HT-29 (cell line): ENCODE measurements around the gene NHERF1. TPM values are rescaled to one million over a fixed set of nuclear protein-coding genes. Genes with fewer than 3 reads are reported as not detected.

Experiments used
- DNase-seq: peaks from one replicate; pipeline ENCODE4 v3.0.0-alpha.2; 2015; ENCODE audit warnings: low spot score
- total RNA-seq: library from RNA; depleted of rRNA; stranded (reverse); fragments of >200 nt; shearing (Covaris generic); gene quantifications from 2 replicates; pipeline ENCODE4 v1.2.3, GENCODE V29; 2014; rRNA removed

NHERF1 gene
- total RNA-seq, 1 experiment from 2014 or later: 304 TPM

DNA sequence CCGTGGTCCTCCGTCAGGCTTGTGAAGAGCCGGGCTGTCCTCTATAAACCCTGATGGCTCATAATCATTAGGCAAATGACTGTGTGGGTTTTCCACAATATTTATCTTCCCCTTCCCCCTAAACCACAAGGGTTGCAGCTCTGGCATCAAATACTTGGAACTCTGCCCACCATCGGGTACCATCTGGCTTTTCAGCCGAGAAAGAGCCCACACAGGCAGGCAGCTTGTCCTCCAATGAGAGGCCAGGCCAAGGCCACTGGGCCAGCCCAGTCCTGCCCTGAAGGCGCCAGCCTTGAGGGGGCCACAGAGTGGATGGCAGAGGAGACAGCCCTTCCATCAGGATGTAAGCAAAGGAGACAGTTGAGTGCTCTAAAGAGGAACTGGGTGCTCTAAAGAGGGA is 59.5 kb downstream of the NHERF1 start:
- no peak for DNase-seq

DNA sequence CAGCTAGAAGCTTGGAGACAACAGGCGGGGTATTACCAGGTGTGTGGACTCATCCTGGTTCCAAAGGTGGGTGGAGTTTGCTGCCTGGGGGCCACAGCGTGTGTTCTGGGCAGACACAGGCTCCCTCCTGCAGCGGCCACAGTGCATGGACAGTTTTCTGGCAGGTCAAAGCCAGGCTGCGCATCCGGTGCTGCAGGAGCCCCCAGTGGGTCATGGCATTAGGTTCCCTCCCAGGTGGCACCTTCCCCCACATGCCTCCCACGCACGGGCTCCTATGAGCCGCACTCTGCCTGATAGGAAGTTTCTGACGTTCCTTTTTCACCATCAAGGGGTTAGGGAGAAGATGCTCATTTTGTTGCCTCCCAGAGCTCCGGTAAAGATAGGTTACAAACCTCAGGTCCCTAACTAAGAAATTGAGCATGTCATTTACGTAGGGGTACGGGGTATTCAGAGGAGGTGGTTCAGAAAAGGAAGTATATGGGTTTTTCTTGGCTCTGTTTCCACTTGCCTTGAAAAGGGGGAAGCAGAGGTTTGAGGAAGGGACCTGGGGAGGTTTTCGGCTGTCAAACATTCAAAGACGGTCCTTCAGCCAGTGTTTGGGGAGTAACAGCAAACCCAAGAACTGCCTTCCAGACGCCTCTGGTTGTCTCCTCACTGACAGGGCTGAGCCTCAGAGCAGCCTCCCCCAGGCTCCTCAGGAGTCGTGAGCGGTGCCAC is 60.4 kb downstream of the NHERF1 start:
- no peak for DNase-seq

DNA sequence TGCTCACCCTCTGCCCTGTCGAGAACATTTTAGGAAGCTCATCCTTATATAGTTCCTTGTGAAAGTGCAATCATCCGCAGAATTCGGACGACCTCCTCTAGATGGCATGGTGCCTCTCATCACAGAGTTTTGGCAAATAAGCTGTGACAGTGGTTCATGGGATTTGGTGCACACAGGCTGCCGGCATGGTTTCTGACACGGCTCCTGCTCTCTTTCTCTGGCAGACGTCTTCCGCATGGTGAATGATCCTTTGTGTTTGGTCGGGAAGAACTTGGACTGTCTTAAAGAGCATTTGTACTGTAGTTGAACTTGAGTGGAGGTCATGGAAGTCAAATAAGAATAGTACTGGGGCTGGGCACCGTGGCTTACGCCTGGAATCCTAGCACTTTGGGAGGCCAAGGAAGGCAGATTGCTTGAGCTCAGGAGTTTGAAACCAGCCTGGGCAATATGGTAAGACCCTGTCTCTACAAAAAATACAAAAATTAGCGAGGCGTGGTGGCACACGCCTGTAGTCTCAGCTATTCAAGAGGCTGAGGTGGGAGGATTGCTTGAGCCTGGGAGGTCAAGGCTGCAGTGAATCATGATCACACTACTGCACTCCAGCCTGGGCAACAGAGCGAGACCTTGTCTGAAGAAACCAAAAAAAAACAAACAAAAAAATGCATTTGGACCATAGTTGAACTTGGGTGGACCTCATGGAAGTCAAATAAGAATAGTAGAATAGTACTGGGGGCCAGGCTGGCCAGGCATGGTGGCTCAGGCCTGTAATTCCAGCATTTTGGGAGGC is 62.5 kb downstream of the NHERF1 start:
- no peak for DNase-seq

DNA sequence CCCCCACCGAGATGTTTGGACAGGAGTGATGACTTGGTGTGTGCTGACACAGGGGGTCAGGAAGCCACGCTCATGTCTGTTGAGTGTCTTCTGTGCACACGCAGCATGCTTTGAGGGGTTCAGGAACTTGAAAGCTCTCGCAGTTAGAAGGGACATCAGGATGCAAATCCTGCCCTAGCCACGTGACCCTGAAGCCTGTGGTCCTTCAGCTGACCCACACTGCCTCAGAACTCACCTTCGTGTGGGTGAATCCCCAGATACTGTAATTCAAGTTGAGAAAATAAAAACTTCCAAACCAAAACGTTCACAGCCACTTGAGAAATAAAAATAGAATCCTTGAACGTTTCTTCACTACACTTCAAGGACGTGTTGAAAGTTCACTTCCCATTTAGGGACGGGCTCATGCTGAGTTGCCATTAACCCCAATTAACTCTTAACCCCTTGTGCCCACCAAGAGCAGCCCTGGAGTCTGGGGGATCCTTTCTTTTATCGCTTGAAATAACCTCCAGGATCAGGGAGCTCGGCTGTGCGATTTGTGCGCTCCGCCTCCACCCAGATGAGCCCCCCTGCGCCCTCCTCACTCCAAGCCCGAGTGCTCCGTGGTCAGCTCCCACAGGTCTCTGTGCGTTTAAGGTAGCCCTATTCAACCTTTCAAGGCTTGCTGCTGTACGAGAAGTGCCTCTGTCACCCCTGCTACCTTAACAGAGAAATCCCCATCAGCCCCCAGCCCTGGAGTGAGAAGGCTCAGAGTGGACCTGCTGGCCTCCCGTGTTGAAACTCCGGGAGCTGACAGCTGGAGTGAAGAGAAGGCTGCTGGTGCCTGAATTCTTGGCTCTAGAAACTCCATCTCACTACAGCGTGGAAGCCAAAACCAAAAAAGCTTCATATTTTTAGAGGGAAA is 63.9 kb downstream of the NHERF1 start:
- DNase-seq: no peak

DNA sequence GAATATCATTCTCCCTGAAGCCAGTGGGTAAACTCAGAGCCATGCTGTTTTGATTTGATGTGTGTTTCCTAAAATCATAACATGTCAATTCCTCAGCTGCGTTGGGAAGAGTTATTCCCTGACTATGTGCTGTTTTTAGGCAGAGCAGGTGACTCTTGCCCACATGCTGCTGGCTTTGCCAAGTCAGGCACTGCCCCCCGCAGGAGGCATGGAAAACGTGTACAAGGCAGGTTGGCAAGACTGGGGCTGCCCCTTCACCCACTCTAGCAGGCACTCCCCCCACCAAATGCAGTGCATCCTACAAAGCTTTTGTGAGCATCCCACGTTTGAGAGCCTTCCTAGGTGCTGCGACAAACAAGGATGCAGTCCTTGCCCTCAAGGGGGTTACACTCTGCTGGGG is 66.0 kb downstream of the NHERF1 start:
- DNase-seq: no peak

DNA sequence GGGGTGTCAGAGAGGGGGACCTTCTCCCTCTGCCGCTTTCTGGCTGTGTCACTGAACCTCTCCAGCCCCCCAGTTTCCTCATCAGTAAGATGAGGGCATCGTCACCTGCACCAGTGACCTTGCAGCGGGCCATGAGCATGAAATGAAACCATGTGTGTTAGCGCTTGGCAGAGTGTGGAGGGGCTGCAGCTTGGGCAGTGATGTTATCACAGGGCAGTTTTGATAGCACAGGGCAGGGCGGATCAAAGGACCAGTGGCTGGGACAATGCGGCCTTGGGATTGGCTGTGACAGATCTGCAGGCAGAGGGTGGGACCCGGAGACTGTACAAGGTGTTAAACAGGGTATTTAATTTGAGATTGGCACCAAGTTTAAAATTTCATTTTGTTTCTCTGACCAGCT is 66.6 kb downstream of the NHERF1 start:
- DNase-seq: no peak

DNA sequence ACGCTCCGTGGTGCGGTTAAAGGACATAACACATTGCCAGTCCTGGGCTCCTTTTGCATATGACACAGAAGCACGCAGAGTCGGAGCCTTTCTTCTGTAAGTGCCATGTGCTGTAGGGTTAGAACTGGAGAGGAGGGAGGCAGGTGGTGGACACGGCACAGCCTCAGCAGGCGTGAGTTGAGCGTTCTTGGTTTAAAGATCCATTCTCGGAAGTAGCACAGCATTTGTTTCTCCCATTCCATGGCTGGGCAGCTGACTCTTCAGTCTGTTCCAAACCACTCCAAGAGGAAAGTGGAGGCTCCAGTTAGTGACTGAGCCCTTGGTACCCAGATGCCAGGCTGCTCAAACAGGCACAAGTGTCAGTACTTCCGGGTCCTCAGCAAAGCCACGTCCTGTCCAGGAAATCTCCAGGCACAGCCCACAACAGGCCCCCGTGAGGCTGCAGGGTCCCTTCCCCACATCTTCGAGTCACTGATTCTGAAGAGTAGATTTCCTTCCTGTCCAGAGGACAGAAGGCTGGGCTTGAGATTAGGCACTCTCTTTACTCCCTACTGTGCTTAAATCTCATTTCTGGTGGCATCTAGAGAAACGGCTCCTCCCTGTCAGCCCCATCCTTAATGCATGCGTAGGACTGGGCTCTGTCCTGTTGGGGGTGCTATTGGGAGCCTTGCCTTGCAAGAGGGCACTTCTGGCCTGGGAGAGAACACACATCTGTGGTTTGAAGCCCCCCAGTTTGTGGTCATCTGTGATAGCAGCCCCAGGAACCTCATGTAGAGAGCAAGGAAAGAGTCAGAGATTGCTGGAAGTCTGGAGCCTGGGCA is 67.3 kb downstream of the NHERF1 start:
- DNase-seq: no peak

DNA sequence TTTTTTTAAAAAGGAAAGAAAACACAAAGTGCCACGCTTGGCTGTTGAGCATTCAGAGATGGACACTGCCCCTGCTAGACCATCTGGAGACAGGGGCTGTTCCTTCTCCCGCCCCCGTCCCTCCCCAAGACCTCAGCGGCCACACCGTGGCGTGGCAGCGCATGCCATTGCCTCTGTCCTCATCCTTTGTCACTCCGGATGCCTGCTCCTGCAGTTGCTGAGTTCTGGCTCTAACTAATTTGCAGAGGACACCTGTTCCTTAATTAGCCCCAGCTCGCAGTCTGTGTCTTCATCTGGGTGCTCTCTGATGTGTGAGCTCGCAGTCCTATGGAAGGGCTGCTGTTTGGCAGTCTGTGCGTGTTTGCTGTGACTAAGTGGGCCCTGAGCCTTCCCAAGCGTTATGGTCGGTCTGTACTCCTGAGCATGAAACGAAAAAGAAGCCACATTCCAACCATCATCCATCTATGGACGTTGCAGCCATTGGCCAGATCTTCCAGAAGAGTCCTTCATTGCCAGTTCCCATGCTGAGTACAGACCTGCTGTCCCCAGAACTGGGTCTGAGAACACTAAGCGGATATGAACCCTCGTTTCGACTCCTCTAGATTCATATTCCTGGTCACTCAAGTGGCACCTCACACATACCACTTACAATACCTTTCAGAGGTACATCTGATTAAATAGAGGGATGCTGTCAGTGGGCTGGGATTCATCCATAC is 68.6 kb downstream of the NHERF1 start:
- DNase-seq: no peak

DNA sequence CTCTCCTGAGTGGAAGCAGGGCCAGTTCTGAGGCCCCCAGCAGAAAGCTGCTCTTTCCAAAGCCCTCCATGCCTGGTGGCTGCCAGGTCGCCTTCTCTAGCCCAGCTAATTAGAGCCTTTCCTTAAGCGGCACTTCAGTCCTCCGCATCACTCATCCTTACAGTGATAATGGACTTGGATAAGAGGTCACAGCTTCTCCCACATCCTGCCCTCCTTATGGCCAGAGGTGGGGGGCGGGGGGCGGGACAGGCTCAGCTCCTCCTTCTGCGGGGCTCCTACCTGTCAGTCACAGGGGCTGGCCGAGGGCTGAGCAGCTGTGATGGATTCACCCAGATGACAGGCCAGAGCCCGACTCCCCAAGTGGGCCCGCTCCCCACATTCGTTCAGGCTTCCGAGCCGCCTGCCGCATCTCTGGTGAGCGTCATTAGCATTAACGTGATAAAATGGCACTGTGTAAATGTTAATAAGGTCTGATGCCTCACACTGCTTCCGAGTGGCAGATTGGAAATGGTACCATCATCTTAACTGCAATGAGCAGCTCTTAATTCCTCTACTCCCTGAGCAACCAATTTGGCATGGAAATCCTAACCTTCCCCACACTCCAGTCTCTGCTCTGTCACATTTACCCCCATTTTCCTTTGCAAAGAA is 70.0 kb downstream of the NHERF1 start:
- DNase-seq: no peak

Other genes with a start within 250 kb of the NHERF1 start
- gene CD300LB, start 217.2 kb upstream of the NHERF1 start, total RNA-seq: not detected in 2 replicates
- 0.48 and 0.68 TPM in 2 replicates for gene CD300C, start 202.5 kb upstream of the NHERF1 start, total RNA-seq
- not detected in 2 replicates for gene CD300H, start 181.1 kb upstream of the NHERF1 start, total RNA-seq
- gene CD300LD, start 156.3 kb upstream of the NHERF1 start, total RNA-seq: not detected in 2 replicates
- not detected in 2 replicates for gene CD300E, start 124.9 kb upstream of the NHERF1 start, total RNA-seq
- not detected in 2 replicates for gene CD300LF, start 35.7 kb upstream of the NHERF1 start, total RNA-seq
- 0.55 and 1.0 TPM in 2 replicates for gene RAB37, start 11.4 kb upstream of the NHERF1 start, total RNA-seq
- gene NAT9, start 27.7 kb downstream of the NHERF1 start, total RNA-seq: 49.5 and 50.4 TPM in 2 replicates
- 0.03 TPM in 1 of 2 replicates, not detected in the other for gene GRIN2C, start 111.3 kb downstream of the NHERF1 start, total RNA-seq
- gene FDXR, start 124.4 kb downstream of the NHERF1 start, total RNA-seq: 32.2 and 38.4 TPM in 2 replicates
- gene FADS6, start 145.0 kb downstream of the NHERF1 start, total RNA-seq: not detected in 2 replicates
- not detected in 2 replicates for gene USH1G, start 174.6 kb downstream of the NHERF1 start, total RNA-seq
- gene OTOP2, start 175.6 kb downstream of the NHERF1 start, total RNA-seq: not detected in 2 replicates
- gene OTOP3, start 187.3 kb downstream of the NHERF1 start, total RNA-seq: not detected in 2 replicates
- gene HID1, start 224.1 kb downstream of the NHERF1 start, total RNA-seq: 27.5 and 36.2 TPM in 2 replicates
- gene CDR2L, start 239.0 kb downstream of the NHERF1 start, total RNA-seq: 10.2 and 10.6 TPM in 2 replicates